ENCODE measurements around the gene CNMD. TPM values are rescaled to one million over a fixed set of nuclear protein-coding genes. Genes with fewer than 3 reads are reported as not detected.

The CNMD gene
- total and polyA plus RNA-seq, 2 of the 4 experiments (the other 2 are of a cell fraction), result not detected

GRCh38 chr13:52707375-52707774 lies 32.2 kb downstream of the CNMD start:
- Histone ChIP-seq H4K91ac (ENCODE audit: insufficient read depth, low read depth, low read length) (no peak overlapping the region), H3K14ac (replicated peaks; ENCODE audit: low read depth, low read length) (no peak overlapping the region), H3K4me1 (ENCODE audit: control insufficient read depth, insufficient read depth, low read length) (no peaks in the 10 kb centered on the region), H2BK5ac (ENCODE audit: low read depth, low read length, poor library complexity, severe bottlenecking) (no peak overlapping the region), H3K9ac (ENCODE audit: low read depth, low read length) (no peak overlapping the region), H3K56ac (ENCODE audit: extremely low read depth, insufficient read depth, low read length) (no peak overlapping the region), H2AFZ (replicated peaks; ENCODE audit: low read length, poor library complexity) (no peak overlapping the region), H3K79me1 (ENCODE audit: low read depth in 1 of 2, low read length in 2 of 2) (no peaks in the 10 kb centered on the region), H3K4ac (ENCODE audit: low read depth, low read length) (no peak overlapping the region), H2BK15ac (ENCODE audit: low read depth, low read length) (no peak overlapping the region), H2AK9ac (replicated peaks; ENCODE audit: low read depth, low read length, poor library complexity) (no peak overlapping the region), H4K5ac (ENCODE audit: low read depth, low read length) (no peak overlapping the region), H3K18ac (ENCODE audit: low read depth, low read length) (no peak overlapping the region), H3K4me2 (ENCODE audit: low read depth, low read length) (no peak overlapping the region), H2BK120ac (ENCODE audit: low read depth, low read length) (no peak overlapping the region), H3K4me3 (ENCODE audit: insufficient read depth, low read depth, low read length) (no peak overlapping the region), H3K36me3 (ENCODE audit: control insufficient read depth, insufficient read depth, low read length) (no peaks in the 10 kb centered on the region), H4K20me1 (ENCODE audit: insufficient read depth, low read length) (no peaks in the 10 kb centered on the region), H2BK20ac (ENCODE audit: low read depth, low read length) (no peak overlapping the region), H2AK5ac (ENCODE audit: low read depth, low read length) (no peak overlapping the region), H4K8ac (ENCODE audit: low read depth in 2 of 2, low read length in 2 of 2) (no peak overlapping the region), H3K9me1 (ENCODE audit: insufficient read depth, low read length) (no peaks in the 10 kb centered on the region), H3K9me3 (ENCODE audit: control insufficient read depth, insufficient read depth, low read length) (no peaks in the 10 kb centered on the region), H3K27me3 (ENCODE audit: control insufficient read depth, insufficient read depth, low read length) (no peaks in the 10 kb centered on the region; the same call in 1 of the 2 replicates), H3K23ac (ENCODE audit: low read depth, low read length) (no peak overlapping the region), H3K27ac (ENCODE audit: insufficient read depth, low read length) (no peak overlapping the region)
- no peak for DNase-seq
- intact Hi-C loops (cut with micrococcal nuclease), result no loop called here
- ChIA-PET POLR2A (ENCODE audit: unreplicated experiment) (no interaction called here), CTCF (no interaction called here)
- in situ Hi-C loops (cut with MboI; ENCODE audit: low sequenced_read_pairs), result no loop called here
- BruUV-seq (replicated peaks), result no TSS peak
- dilution Hi-C loops (cut with HindIII; ENCODE audit: low sequenced_read_pairs, unreplicated experiment), result no loop called here
- ATAC-seq (ENCODE audit: low read depth), result no peak
- no CpG with 5 or more reads among the region's 1 CpG for WGBS, 2 experiments (ENCODE audit: extremely low coverage in 2 of 2, insufficient read length in 1 of 2)
- no peak for TF ChIP-seq MXI1 (IDR thresholded peaks at IDR 0.05; ENCODE audit: borderline replicate concordance, low read depth, low read length)
- peak; percentile 15; the same call in 1 of the 2 replicates for TF ChIP-seq CTCF (conservative IDR thresholded peaks at IDR 0.05; ENCODE audit: low read depth, low read length)
